ENCODE measurements around the gene VRK1.

DNA sequence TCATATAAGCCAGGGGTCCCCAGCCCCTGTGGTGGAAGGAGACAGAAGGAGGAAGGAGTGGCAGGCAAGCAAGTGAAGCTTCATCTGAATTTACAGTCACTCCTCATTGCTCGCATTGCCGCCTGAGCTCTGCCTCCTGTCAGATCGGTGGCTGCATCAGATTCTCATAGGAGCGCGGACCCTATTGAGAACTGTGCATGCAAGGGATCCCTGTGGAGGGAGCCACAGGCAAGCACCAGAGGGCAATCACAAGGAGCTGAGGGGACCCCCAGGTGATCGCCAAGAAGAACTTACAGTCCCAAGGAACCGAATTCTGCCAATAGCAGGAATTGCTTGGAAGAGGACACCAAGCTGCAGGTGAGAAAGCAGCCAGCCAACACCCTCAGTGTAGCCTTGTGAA is 33.2 kb upstream of the VRK1 start:
- TF ChIP-seq, protein P1, sequence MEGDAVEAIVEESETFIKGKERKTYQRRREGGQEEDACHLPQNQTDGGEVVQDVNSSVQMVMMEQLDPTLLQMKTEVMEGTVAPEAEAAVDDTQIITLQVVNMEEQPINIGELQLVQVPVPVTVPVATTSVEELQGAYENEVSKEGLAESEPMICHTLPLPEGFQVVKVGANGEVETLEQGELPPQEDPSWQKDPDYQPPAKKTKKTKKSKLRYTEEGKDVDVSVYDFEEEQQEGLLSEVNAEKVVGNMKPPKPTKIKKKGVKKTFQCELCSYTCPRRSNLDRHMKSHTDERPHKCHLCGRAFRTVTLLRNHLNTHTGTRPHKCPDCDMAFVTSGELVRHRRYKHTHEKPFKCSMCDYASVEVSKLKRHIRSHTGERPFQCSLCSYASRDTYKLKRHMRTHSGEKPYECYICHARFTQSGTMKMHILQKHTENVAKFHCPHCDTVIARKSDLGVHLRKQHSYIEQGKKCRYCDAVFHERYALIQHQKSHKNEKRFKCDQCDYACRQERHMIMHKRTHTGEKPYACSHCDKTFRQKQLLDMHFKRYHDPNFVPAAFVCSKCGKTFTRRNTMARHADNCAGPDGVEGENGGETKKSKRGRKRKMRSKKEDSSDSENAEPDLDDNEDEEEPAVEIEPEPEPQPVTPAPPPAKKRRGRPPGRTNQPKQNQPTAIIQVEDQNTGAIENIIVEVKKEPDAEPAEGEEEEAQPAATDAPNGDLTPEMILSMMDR (IDR thresholded peaks at IDR 0.05): no peak
- TF ChIP-seq POLR2A (IDR thresholded peaks at IDR 0.05) (no peak), POLR2AphosphoS5 (IDR thresholded peaks at IDR 0.05) (no peak), EP300 (IDR thresholded peaks at IDR 0.05) (no peak)

Data from upper lobe of left lung (tissue), 4 donors.